HEK293 (cell line): ENCODE data around the gene THUMPD3.

Experiments used
- BCL11B ChIP-seq: fragments of 450-650 bp; formaldehyde crosslinking; IDR thresholded peaks from 2 replicates; pipeline ENCODE4 v1.5.1; 2016; ENCODE audit warnings: low read depth, missing biosample characterization, missing genetic modification characterization
- GLI4 ChIP-seq: fragments of 450-650 bp; formaldehyde crosslinking; IDR thresholded peaks from 2 replicates; pipeline ENCODE4 v1.5.1; 2016; ENCODE audit warnings: missing biosample characterization, missing genetic modification characterization
- INSM2 ChIP-seq: fragments of 450-650 bp; formaldehyde crosslinking; IDR thresholded peaks from 2 replicates; pipeline ENCODE4 v1.5.1; 2016; ENCODE audit warnings: missing biosample characterization, missing genetic modification characterization
- ZBTB49 ChIP-seq: fragments of 450-650 bp; formaldehyde crosslinking; IDR thresholded peaks from 2 replicates; pipeline ENCODE4 v1.5.1; 2016; ENCODE audit warnings: missing biosample characterization, missing genetic modification characterization, low read depth
- ZFP3 ChIP-seq: fragments of 450-650 bp; formaldehyde crosslinking; IDR thresholded peaks from 2 replicates; pipeline ENCODE4 v1.5.1; 2016; ENCODE audit warnings: low read depth, missing biosample characterization, missing genetic modification characterization
- ZNF112 ChIP-seq: fragments of 450-650 bp; formaldehyde crosslinking; IDR thresholded peaks from 2 replicates; pipeline ENCODE4 v1.5.0; 2017; ENCODE audit warnings: missing biosample characterization, missing genetic modification characterization
- ZNF214 ChIP-seq: fragments of 450-650 bp; formaldehyde crosslinking; IDR thresholded peaks from 2 replicates; pipeline ENCODE4 v1.5.1; 2017; ENCODE audit warnings: missing biosample characterization, mild to moderate bottlenecking, missing genetic modification characterization, borderline replicate concordance
- ZNF280C ChIP-seq: fragments of 450-650 bp; formaldehyde crosslinking; IDR thresholded peaks from 2 replicates; pipeline ENCODE4 v1.5.1; 2016; ENCODE audit warnings: missing biosample characterization, missing genetic modification characterization
- ZNF302 ChIP-seq: fragments of 450-650 bp; formaldehyde crosslinking; IDR thresholded peaks from 2 replicates; pipeline ENCODE4 v1.5.1; 2016; ENCODE audit warnings: missing biosample characterization, missing genetic modification characterization, low read depth
- ZNF324 ChIP-seq: fragments of 450-650 bp; formaldehyde crosslinking; IDR thresholded peaks from 2 replicates; pipeline ENCODE4 v1.5.1; 2016; ENCODE audit warnings: missing biosample characterization, missing genetic modification characterization
- ZNF341 ChIP-seq: fragments of 450-650 bp; formaldehyde crosslinking; IDR thresholded peaks from 2 replicates; pipeline ENCODE4; 2016; ENCODE audit warnings: low read depth, missing biosample characterization, missing genetic modification characterization
- ZNF394 ChIP-seq: fragments of 450-650 bp; formaldehyde crosslinking; IDR thresholded peaks from 2 replicates; pipeline ENCODE4 v1.5.1; 2016; ENCODE audit warnings: missing biosample characterization, missing genetic modification characterization, mild to moderate bottlenecking, moderate library complexity, borderline replicate concordance
- ZNF423 ChIP-seq: fragments of 450-650 bp; formaldehyde crosslinking; IDR thresholded peaks from 2 replicates; pipeline ENCODE4 v1.5.1; 2016; ENCODE audit warnings: missing biosample characterization, missing genetic modification characterization
- ZNF433 ChIP-seq: fragments of 450-650 bp; formaldehyde crosslinking; IDR thresholded peaks from 2 replicates; pipeline ENCODE4 v1.5.1; 2016; ENCODE audit warnings: missing biosample characterization, missing genetic modification characterization, low read depth
- ZNF449 ChIP-seq: fragments of 450-650 bp; formaldehyde crosslinking; IDR thresholded peaks from 2 replicates; pipeline ENCODE4 v1.5.1; 2017; ENCODE audit warnings: missing biosample characterization, mild to moderate bottlenecking, missing genetic modification characterization, moderate library complexity
- ZNF501 ChIP-seq: fragments of 450-650 bp; formaldehyde crosslinking; IDR thresholded peaks from 2 replicates; pipeline ENCODE4 v1.5.1; 2016; ENCODE audit warnings: missing biosample characterization, missing genetic modification characterization
- ZNF518A ChIP-seq: fragments of 450-650 bp; formaldehyde crosslinking; conservative IDR thresholded peaks from 2 replicates; pipeline ENCODE4 v1.5.1; 2016; ENCODE audit warnings: low read depth, missing biosample characterization, missing genetic modification characterization
- ZNF555 ChIP-seq: fragments of 450-650 bp; formaldehyde crosslinking; conservative IDR thresholded peaks from 2 replicates; pipeline ENCODE4 v1.5.1; 2017; ENCODE audit warnings: missing biosample characterization, mild to moderate bottlenecking, missing genetic modification characterization, inconsistent platforms
- ZNF629 ChIP-seq: fragments of 450-650 bp; formaldehyde crosslinking; IDR thresholded peaks from 2 replicates; pipeline ENCODE4 v1.5.1; 2017; ENCODE audit warnings: missing biosample characterization, missing genetic modification characterization
- ZNF645 ChIP-seq: fragments of 450-650 bp; formaldehyde crosslinking; IDR thresholded peaks from 2 replicates; pipeline ENCODE4; 2016; ENCODE audit warnings: missing biosample characterization, missing genetic modification characterization
- ZNF654 ChIP-seq: fragments of 450-650 bp; formaldehyde crosslinking; IDR thresholded peaks from 2 replicates; pipeline ENCODE4 v1.5.1; 2016; ENCODE audit warnings: low read depth, missing biosample characterization, missing genetic modification characterization
- ZNF692 ChIP-seq: fragments of 450-650 bp; formaldehyde crosslinking; IDR thresholded peaks from 2 replicates; pipeline ENCODE4 v1.5.1; 2016; ENCODE audit warnings: missing biosample characterization, missing genetic modification characterization
- ZNF792 ChIP-seq: fragments of 450-650 bp; formaldehyde crosslinking; IDR thresholded peaks from 2 replicates; pipeline ENCODE4 v1.5.1; 2016; ENCODE audit warnings: missing biosample characterization, missing genetic modification characterization
- ZSCAN30 ChIP-seq: fragments of 450-650 bp; IDR thresholded peaks from 2 replicates; pipeline ENCODE4 v1.5.1; 2018; ENCODE audit warnings: missing biosample characterization, mild to moderate bottlenecking, missing genetic modification characterization, moderate library complexity

The THUMPD3 gene

GRCh38 chr3:9399746-9400145, 36.9 kb downstream of the THUMPD3 start (continued):
- peak; percentile 39; the same call in 1 of the 2 replicates for TF ChIP-seq ZNF692 (tag by site-specific recombination)
- 0 out of 2 replicates have a peak, but pooled peaks have one; percentile 23 for TF ChIP-seq ZNF518A (tag by site-specific recombination)
- no peak for TF ChIP-seq ZNF555 (tag by site-specific recombination)
- TF ChIP-seq ZNF645 (tag by site-specific recombination), result no peak
- TF ChIP-seq INSM2, result no peak
- TF ChIP-seq ZNF423 (tag by site-specific recombination), result no peak
- TF ChIP-seq ZBTB49 (tag by site-specific recombination), result no peak
- TF ChIP-seq ZNF324 (tag by site-specific recombination), result 0 out of 2 replicates have a peak, but pooled peaks have one; percentile 57
- TF ChIP-seq ZNF433 (tag by site-specific recombination), result no peak
- no peak for TF ChIP-seq GLI4 (tag by site-specific recombination)
- no peak for TF ChIP-seq ZNF280C
- TF ChIP-seq ZNF792 (tag by site-specific recombination), result no peak
- TF ChIP-seq ZNF112 (tag by site-specific recombination), result no peak
- no peak for TF ChIP-seq ZNF214 (tag by site-specific recombination)
- TF ChIP-seq ZNF394 (tag by site-specific recombination), result peak; percentile 17; the same call in 1 of the 2 replicates
- peak; percentile 14; the same call in 1 of the 2 replicates for TF ChIP-seq ZFP3
- no peak for TF ChIP-seq ZNF302 (tag by site-specific recombination)
- no peak for TF ChIP-seq BCL11B
- peak; percentile 99 for TF ChIP-seq ZSCAN30 (tag by site-specific recombination)
- no peak for TF ChIP-seq ZNF449 (tag by site-specific recombination)
- no peak for TF ChIP-seq ZNF654 (tag by site-specific recombination)
- 0 out of 2 replicates have a peak, but pooled peaks have one; percentile 63 for TF ChIP-seq ZNF501 (tag by site-specific recombination)
- TF ChIP-seq ZNF629 (tag by site-specific recombination), result peak; percentile 42; the same call in 1 of the 2 replicates
- peak; percentile 80 for TF ChIP-seq ZNF341 (tag by site-specific recombination)
